Gastrocnemius medialis (tissue), 4 donors: ENCODE measurements around the gene LRTM2. TPM values are rescaled to one million over a fixed set of nuclear protein-coding genes. Genes with fewer than 3 reads are reported as not detected.

Source experiments
- ATAC-seq, 2 donors: fragments of 150-250 bp; one replicate each; pipeline ENCODE4 v1.9.1; 2016
- DNase-seq, 2 donors: peaks; one replicate each; pipeline ENCODE4 v3.0.0-alpha.2; 2019
- H3K27ac ChIP-seq, 4 donors: fragments of 200-600 bp; sonication (generic); 1 replicate in 1 of 4; 2 replicates in 3 of 4; pipeline ENCODE4 v1.5.1; 2016 to 2018; ENCODE audit warnings: mild to moderate bottlenecking in 2 of 4, moderate library complexity in 1 of 4
- H3K27me3 ChIP-seq, 3 donors: fragments of 200-600 bp; sonication (generic) in 2 of 3; 1 replicate in 1 of 3; 2 replicates in 2 of 3; pipeline versions ENCODE4 v1.5.1 to v1.6.0; 2016 to 2019; ENCODE audit warnings: mild to moderate bottlenecking in 1 of 3, moderate library complexity in 1 of 3
- H3K36me3 ChIP-seq, 2 donors: fragments of 200-600 bp; sonication (generic) in 1 of 2; one replicate each; pipeline ENCODE4 v1.5.1; 2017 to 2018
- H3K4me1 ChIP-seq, 2 donors: fragments of 200-600 bp; sonication (generic) in 1 of 2; one replicate each; pipeline ENCODE4 v1.5.1; 2016 to 2017; ENCODE audit warnings: mild to moderate bottlenecking in 2 of 2
- H3K4me3 ChIP-seq, 4 donors: fragments of 200-600 bp; sonication (generic) in 3 of 4; 1 replicate in 1 of 4; 2 replicates in 3 of 4; pipeline ENCODE4 v1.5.1; 2016 to 2019; ENCODE audit warnings: mild to moderate bottlenecking in 2 of 4
- H3K9me3 ChIP-seq, 3 donors: fragments of 200-600 bp; sonication (generic) in 2 of 3; 1 replicate in 1 of 3; 2 replicates in 2 of 3; pipeline ENCODE4 v1.5.1; 2016 to 2019
- CTCF ChIP-seq, 5 experiments: fragments of 450-650 bp in 3 of 5; fragments of 200-600 bp in 2 of 5; sonication (generic) in 2 of 5; IDR thresholded peaks in 4 of 5; conservative IDR thresholded peaks in 1 of 5; 1 replicate in 4 of 5; 2 replicates in 1 of 5; pipeline ENCODE4 v1.5.1; 2016 to 2019; ENCODE audit warnings: antibody characterized with exemption in 5 of 5, mild to moderate bottlenecking in 3 of 5, moderate library complexity in 3 of 5
- POLR2A ChIP-seq, 2 donors: fragments of 450-650 bp; IDR thresholded peaks; one replicate each; pipeline ENCODE4 v1.6.1; 2017; ENCODE audit warnings: antibody characterized with exemption in 2 of 2, mild to moderate bottlenecking in 2 of 2, moderate library complexity in 2 of 2
- in situ Hi-C, 4 donors: fragments of 200-750 bp; cut with MboI; loops; one replicate each; pipeline versions ENCODE4 v1.15.0 to v1.8.0; 2017; ENCODE audit warnings: low sequenced_read_pairs in 4 of 4
- intact Hi-C: fragments of 100-400 bp; cut with DNase I; formaldehyde crosslinking; loops from one replicate; pipeline ENCODE4 v1.15.1; 2023; ENCODE audit warnings: low total_unique reads
- total RNA-seq, 4 donors: library from RNA; depleted of rRNA; stranded (reverse); fragments of >200 nt; gene quantifications; one replicate each; pipeline versions ENCODE4 v1.1.0 to v1.2.3, GENCODE V29; 2016

Gene LRTM2
- total RNA-seq, 4 donors from 2014 or later, result not detected

GRCh38 chr12:1799051-1799881 is 21.1 kb upstream of the LRTM2 start:
- no peaks in the 10 kb centered on the region for H3K27me3 ChIP-seq
- TF ChIP-seq POLR2A (IDR thresholded peaks at IDR 0.05) (no peak), CTCF (IDR thresholded peaks at IDR 0.05 in 4 of 5, conservative IDR thresholded peaks at IDR 0.05 in 1 of 5) (no peak)
- in situ Hi-C loops, result no loop called here
- no peak overlapping the region for H3K27ac ChIP-seq
- peaks cover 11 to 14% of the 10 kb centered on the region in 2 donors for H3K4me1 ChIP-seq
- H3K36me3 ChIP-seq, result no peaks in the 10 kb centered on the region
- intact Hi-C loops, result no loop called here
- DNase-seq (no peak), ATAC-seq (no peak)
- H3K4me3 ChIP-seq, result no peak overlapping the region
- no peaks in the 10 kb centered on the region for H3K9me3 ChIP-seq

- H3K9me3 ChIP-seq, result no peaks in the 10 kb centered on the region
- no peak overlapping the region for H3K27ac ChIP-seq
- ATAC-seq (no peak), DNase-seq (peak in 1 of 2 donors; percentile 10)
- in situ Hi-C loops, result loop anchor here in 2 of 4 donors (25.0 kb wide), 2 partner anchors 487 to 787 kb away; no protein-coding TSS in a partner anchor
- TF ChIP-seq POLR2A (IDR thresholded peaks at IDR 0.05) (no peak), CTCF (IDR thresholded peaks at IDR 0.05 in 4 of 5, conservative IDR thresholded peaks at IDR 0.05 in 1 of 5) (no peak)
- H3K4me1 ChIP-seq, result peaks cover 14% of the 10 kb centered on the region in 2 donors
- intact Hi-C loops, result no loop called here
- no peaks in the 10 kb centered on the region for H3K27me3 ChIP-seq
- no peak overlapping the region for H3K4me3 ChIP-seq
- H3K36me3 ChIP-seq, result no peaks in the 10 kb centered on the region
These were observed 20.4 kb upstream of the LRTM2 start for GRCh38 chr12:1799882-1800400.

GRCh38 chr12:1800401-1801302 is 19.7 kb upstream of the LRTM2 start:
- no peaks in the 10 kb centered on the region for H3K27me3 ChIP-seq
- ATAC-seq (no peak), DNase-seq (peak in 1 of 2 donors; percentile 31)
- peaks cover 13% of the 10 kb centered on the region in 2 donors for H3K4me1 ChIP-seq
- TF ChIP-seq CTCF (IDR thresholded peaks at IDR 0.05 in 4 of 5, conservative IDR thresholded peaks at IDR 0.05 in 1 of 5) (peak in 1 of 5 experiments; percentile 21), POLR2A (IDR thresholded peaks at IDR 0.05) (no peak)
- H3K9me3 ChIP-seq, result no peaks in the 10 kb centered on the region
- peak overlapping the region in 1 of 4 donors; percentile 31 for H3K27ac ChIP-seq
- H3K4me3 ChIP-seq, result no peak overlapping the region
- intact Hi-C loops (no loop called here), in situ Hi-C loops (loop anchor here in 2 of 4 donors (25.0 kb wide), 2 partner anchors 487 to 787 kb away; no protein-coding TSS in a partner anchor)
- H3K36me3 ChIP-seq, result no peaks in the 10 kb centered on the region

- H3K9me3 ChIP-seq, result no peaks in the 10 kb centered on the region
- H3K27me3 ChIP-seq, result no peaks in the 10 kb centered on the region
- in situ Hi-C loops (loop anchor here in 2 of 4 donors (25.0 kb wide), 2 partner anchors 486 to 786 kb away; no protein-coding TSS in a partner anchor), intact Hi-C loops (no loop called here)
- H3K27ac ChIP-seq, result no peak overlapping the region
- H3K4me3 ChIP-seq, result no peak overlapping the region
- DNase-seq, result peak in 1 of 2 donors; percentile 8
- peaks cover 10 to 16% of the 10 kb centered on the region in 2 donors for H3K4me1 ChIP-seq
- no peak for ATAC-seq
- TF ChIP-seq POLR2A (IDR thresholded peaks at IDR 0.05), result no peak
- TF ChIP-seq CTCF (IDR thresholded peaks at IDR 0.05 in 4 of 5, conservative IDR thresholded peaks at IDR 0.05 in 1 of 5), result no peak
- no peaks in the 10 kb centered on the region for H3K36me3 ChIP-seq
These were observed 18.9 kb upstream of the LRTM2 start for GRCh38 chr12:1801303-1801975.
